Neural progenitor cell (in vitro differentiated cells): ENCODE results near the gene NFE2L2.

Experiments
- EZH2 ChIP-seq: fragments of 200-600 bp; sonication (generic); IDR thresholded peaks from 2 replicates; pipeline ENCODE4 v1.6.1; 2017; ENCODE audit warnings: antibody characterized with exemption, mild to moderate bottlenecking, moderate library complexity
- EZH2phosphoT487 ChIP-seq: fragments of 200-600 bp; sonication (generic); IDR thresholded peaks from 2 replicates; pipeline ENCODE4 v1.6.1; 2017; ENCODE audit warnings: antibody characterized with exemption
- TF ChIP-seq, protein P1 (sequence below): fragments of 200-600 bp; sonication (generic); IDR thresholded peaks from 2 replicates; pipeline ENCODE4 v1.5.1; 2017; ENCODE audit warnings: antibody characterized with exemption, mild to moderate bottlenecking

DNA sequence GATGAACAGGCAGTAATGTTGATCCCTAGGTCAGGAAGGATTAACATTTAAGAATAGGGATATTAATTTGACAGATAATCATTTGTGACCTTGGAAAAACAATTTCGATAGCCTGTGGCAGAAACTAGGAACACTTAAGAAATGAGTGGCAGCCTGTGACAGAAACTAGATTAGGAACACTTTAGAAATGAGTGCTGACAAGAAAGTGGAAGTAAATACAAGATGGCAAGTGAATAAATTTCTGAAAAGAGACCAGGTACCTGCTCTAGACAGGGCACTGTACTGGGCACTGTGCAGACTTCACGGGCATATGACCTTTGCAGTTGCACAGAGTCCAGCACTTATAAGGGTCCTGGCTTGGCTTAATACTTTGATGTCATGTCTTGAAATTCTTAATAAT lies 57.4 kb downstream of the NFE2L2 start:
- TF ChIP-seq EZH2 (no peak), EZH2phosphoT487 (no peak)
- TF ChIP-seq, protein P1, sequence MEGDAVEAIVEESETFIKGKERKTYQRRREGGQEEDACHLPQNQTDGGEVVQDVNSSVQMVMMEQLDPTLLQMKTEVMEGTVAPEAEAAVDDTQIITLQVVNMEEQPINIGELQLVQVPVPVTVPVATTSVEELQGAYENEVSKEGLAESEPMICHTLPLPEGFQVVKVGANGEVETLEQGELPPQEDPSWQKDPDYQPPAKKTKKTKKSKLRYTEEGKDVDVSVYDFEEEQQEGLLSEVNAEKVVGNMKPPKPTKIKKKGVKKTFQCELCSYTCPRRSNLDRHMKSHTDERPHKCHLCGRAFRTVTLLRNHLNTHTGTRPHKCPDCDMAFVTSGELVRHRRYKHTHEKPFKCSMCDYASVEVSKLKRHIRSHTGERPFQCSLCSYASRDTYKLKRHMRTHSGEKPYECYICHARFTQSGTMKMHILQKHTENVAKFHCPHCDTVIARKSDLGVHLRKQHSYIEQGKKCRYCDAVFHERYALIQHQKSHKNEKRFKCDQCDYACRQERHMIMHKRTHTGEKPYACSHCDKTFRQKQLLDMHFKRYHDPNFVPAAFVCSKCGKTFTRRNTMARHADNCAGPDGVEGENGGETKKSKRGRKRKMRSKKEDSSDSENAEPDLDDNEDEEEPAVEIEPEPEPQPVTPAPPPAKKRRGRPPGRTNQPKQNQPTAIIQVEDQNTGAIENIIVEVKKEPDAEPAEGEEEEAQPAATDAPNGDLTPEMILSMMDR, result no peak
